SK-N-SH (cell line): Measurements from ENCODE around the gene TPRG1L. TPM values are rescaled to one million over a fixed set of nuclear protein-coding genes. Genes with fewer than 3 reads are reported as not detected.

ENCODE experiments used
- CTCF ChIA-PET: fragments of 300-600, 350-600 bp; formaldehyde crosslinking; extraction: SDS; loops from one replicate; lab custom pipeline; 2021; lab: Yijun Ruan, JAX
- POLR2A ChIA-PET: fragments of 350-600 bp; sonication (Branson Sonifier 250); formaldehyde crosslinking; extraction: SDS; loops from one replicate; lab custom pipeline; 2020; ENCODE audit warnings: antibody characterized with exemption, inconsistent platforms; lab: Yijun Ruan, JAX
- DNase-seq: peaks from one replicate; pipeline ENCODE4 v3.0.0; 2012
- H2AFZ ChIP-seq: fragments of 200-600 bp; sonication (generic); 2 replicates; pipeline ENCODE4 v1.8.1; 2016; ENCODE audit warnings: antibody characterized with exemption, mild to moderate bottlenecking, low read depth
- H3F3A ChIP-seq: fragments of 200-600 bp; sonication (generic); replicated peaks from 2 replicates; pipeline ENCODE3; 2016; ENCODE audit warnings: antibody characterized with exemption, mild to moderate bottlenecking; ENCODE audit not compliant: insufficient read depth
- H3K27ac ChIP-seq, 2 experiments: fragments of 200-500 bp in 1 of 2; fragments of 200-600 bp in 1 of 2; sonication (Bioruptor generic) in 1 of 2; sonication (generic), shearing (Covaris generic) in 1 of 2; 2 replicates each; pipeline versions ENCODE4 v1.5.1 to v1.6.1; 2014 to 2016; ENCODE audit warnings: low read depth in 2 of 2, inconsistent platforms in 1 of 2, low read length in 1 of 2, mild to moderate bottlenecking in 1 of 2, mixed read lengths in 1 of 2
- H3K27me3 ChIP-seq: fragments of 200-600 bp; sonication (generic), shearing (Covaris generic); 2 replicates; pipeline ENCODE4 v1.6.1; 2016; ENCODE audit warnings: mixed run types; ENCODE audit not compliant: insufficient read depth
- H3K36me3 ChIP-seq, 2 experiments: fragments of 200-500 bp in 1 of 2; fragments of 200-600 bp in 1 of 2; sonication (Bioruptor generic) in 1 of 2; sonication (generic) in 1 of 2; replicated peaks in 1 of 2; 2 replicates each; pipeline versions ENCODE3 to v1.5.1; 2014 to 2016; ENCODE audit warnings: low read length in 1 of 2, mild to moderate bottlenecking in 1 of 2; ENCODE audit not compliant: insufficient read depth in 2 of 2, control insufficient read depth in 1 of 2
- H3K4me1 ChIP-seq, 2 experiments: fragments of 200-500 bp in 1 of 2; fragments of 200-600 bp in 1 of 2; sonication (Bioruptor generic) in 1 of 2; sonication (generic), shearing (Covaris generic) in 1 of 2; 2 replicates each; pipeline versions ENCODE4 v1.5.1 to v1.6.1; 2014 to 2016; ENCODE audit warnings: low read depth in 1 of 2, low read length in 1 of 2, mixed run types in 1 of 2; ENCODE audit not compliant: insufficient read depth in 2 of 2, control insufficient read depth in 1 of 2
- H3K4me2 ChIP-seq: fragments of 200-600 bp; sonication (generic), shearing (Covaris generic); 2 replicates; pipeline ENCODE4 v1.6.1; 2017; ENCODE audit warnings: mixed run types
- H3K4me3 ChIP-seq, 2 experiments: fragments of 200-500 bp in 1 of 2; fragments of 200-600 bp in 1 of 2; sonication (Bioruptor generic) in 1 of 2; sonication (generic), shearing (Covaris generic) in 1 of 2; 2 replicates each; pipeline versions ENCODE4 v1.5.1 to v1.8.1; 2014 to 2016; ENCODE audit warnings: low read depth in 2 of 2, inconsistent platforms in 1 of 2, low read length in 1 of 2, mild to moderate bottlenecking in 1 of 2, mixed read lengths in 1 of 2, moderate library complexity in 1 of 2
- H3K79me2 ChIP-seq: fragments of 200-600 bp; sonication (generic); 2 replicates; pipeline ENCODE4 v1.8.1; 2017; ENCODE audit warnings: mild to moderate bottlenecking; ENCODE audit not compliant: insufficient read depth
- H3K9ac ChIP-seq: fragments of 200-600 bp; sonication (generic); 2 replicates; pipeline ENCODE4 v1.6.1; 2017; ENCODE audit warnings: mixed run types
- H3K9me2 ChIP-seq: fragments of 200-600 bp; sonication (generic); 2 replicates; pipeline ENCODE4 v1.6.1; 2017; ENCODE audit warnings: mixed run types
- H3K9me3 ChIP-seq: fragments of 200-600 bp; sonication (generic); 2 replicates; pipeline ENCODE4 v1.6.1; 2017; ENCODE audit warnings: mixed run types, mild to moderate bottlenecking, moderate library complexity
- H4K20me1 ChIP-seq: fragments of 200-600 bp; sonication (generic); 2 replicates; pipeline ENCODE4 v1.6.1; 2017; ENCODE audit warnings: mild to moderate bottlenecking, mixed run types; ENCODE audit not compliant: insufficient read depth
- CHD2 ChIP-seq: fragments of 150-350 bp; IDR thresholded peaks from 2 replicates; pipeline ENCODE4 v1.6.1; 2018; ENCODE audit warnings: low read length; ENCODE audit not compliant: partially characterized antibody
- ELF1 ChIP-seq: IDR thresholded peaks from 2 replicates; pipeline ENCODE4 v1.4.0; 2012
- FOSL2 ChIP-seq: IDR thresholded peaks from 2 replicates; pipeline ENCODE4 v1.4.0; 2012; ENCODE audit warnings: low read depth, mild to moderate bottlenecking, moderate library complexity, borderline replicate concordance
- FOXJ3 ChIP-seq: sonication (generic); formaldehyde crosslinking; IDR thresholded peaks from 2 replicates; pipeline ENCODE4 v1.5.1; 2020; ENCODE audit warnings: mild to moderate bottlenecking, missing genetic modification reagents
- FOXM1 ChIP-seq: IDR thresholded peaks from 2 replicates; pipeline ENCODE4 v1.4.0; 2012; ENCODE audit warnings: low read depth, mild to moderate bottlenecking
- GATA2 ChIP-seq: sonication (generic); formaldehyde crosslinking; IDR thresholded peaks from 2 replicates; pipeline ENCODE4 v1.5.0; 2020; ENCODE audit warnings: mild to moderate bottlenecking, missing genetic modification reagents
- JUND ChIP-seq: IDR thresholded peaks from 2 replicates; pipeline ENCODE4 v1.4.0; 2012
- MEF2A ChIP-seq: IDR thresholded peaks from 2 replicates; pipeline ENCODE4 v1.4.0; 2012; ENCODE audit warnings: low read depth, borderline replicate concordance
- MXI1 ChIP-seq: IDR thresholded peaks from 2 replicates; pipeline ENCODE4 v1.6.1; 2012; ENCODE audit warnings: mild to moderate bottlenecking, low read depth, low read length, improper control_type of control experiment
- NRF1 ChIP-seq: IDR thresholded peaks from 2 replicates; pipeline ENCODE4 v1.6.1; 2012; ENCODE audit warnings: low read depth, mild to moderate bottlenecking, low read length
- POLR2AphosphoS5 ChIP-seq: IDR thresholded peaks from 2 replicates; pipeline ENCODE4 v1.6.1; 2012; ENCODE audit warnings: low read depth, low read length
- RCOR1 ChIP-seq: fragments of 150-350 bp; IDR thresholded peaks from 2 replicates; pipeline ENCODE4 v1.6.1; 2017; ENCODE audit warnings: antibody characterized with exemption, low read length
- RFX5 ChIP-seq: IDR thresholded peaks from 2 replicates; pipeline ENCODE4 v1.6.1; 2012; ENCODE audit warnings: mild to moderate bottlenecking, improper control_type of control experiment, low read length
- RXRA ChIP-seq: IDR thresholded peaks from 2 replicates; pipeline ENCODE4 v1.4.0; 2012; ENCODE audit warnings: low read depth, mild to moderate bottlenecking, borderline replicate concordance
- SIN3A ChIP-seq: IDR thresholded peaks from 2 replicates; pipeline ENCODE4 v1.6.1; 2012; ENCODE audit warnings: low read depth, mild to moderate bottlenecking, low read length, moderate library complexity, borderline replicate concordance
- TAF1 ChIP-seq: IDR thresholded peaks from 2 replicates; pipeline ENCODE4 v1.6.1; 2012; ENCODE audit warnings: low read depth, mild to moderate bottlenecking, low read length, moderate library complexity, borderline replicate concordance
- TEAD4 ChIP-seq: IDR thresholded peaks from 2 replicates; pipeline ENCODE4 v1.4.0; 2012; ENCODE audit warnings: mild to moderate bottlenecking, borderline replicate concordance; ENCODE audit not compliant: insufficient read depth
- YY1 ChIP-seq: IDR thresholded peaks from 2 replicates; pipeline ENCODE4 v1.4.0; 2012; ENCODE audit warnings: low read depth, mild to moderate bottlenecking
- WGBS: methylation state at CpG from one replicate; pipeline ENCODE4 v1.1.6; 2017; ENCODE audit warnings: low lambda C conversion rate; 5-methylcytosine and 5-hydroxymethylcytosine counted together
- polyA plus RNA-seq, 3 experiments: library from polyadenylated mRNA; depleted of rRNA; stranded (reverse); fragments of >200 nt; gene quantifications; 2 replicates each; pipeline ENCODE4 v1.2.3, GENCODE V29; 2012
- TF ChIP-seq, protein P1 (sequence below): fragments of 150-350 bp; IDR thresholded peaks from 2 replicates; pipeline ENCODE4 v1.6.1; 2017; ENCODE audit warnings: antibody characterized with exemption, low read length, low read depth, borderline replicate concordance
- TF ChIP-seq, protein P2 (sequence below): IDR thresholded peaks from 2 replicates; pipeline ENCODE4 v1.4.0; 2012; ENCODE audit warnings: low read depth, borderline replicate concordance
- TF ChIP-seq, protein P3 (sequence below): IDR thresholded peaks from 2 replicates; pipeline ENCODE4 v1.4.0; 2012; ENCODE audit warnings: low read depth, borderline replicate concordance
- TF ChIP-seq, protein P4 (sequence below): IDR thresholded peaks from 2 replicates; pipeline ENCODE4 v1.4.0; 2012; ENCODE audit warnings: low read depth

The TPRG1L gene
- polyA plus RNA-seq, 1 of the 3 experiments (the other 2 are of a cell fraction), result 25.9 TPM

DNA sequence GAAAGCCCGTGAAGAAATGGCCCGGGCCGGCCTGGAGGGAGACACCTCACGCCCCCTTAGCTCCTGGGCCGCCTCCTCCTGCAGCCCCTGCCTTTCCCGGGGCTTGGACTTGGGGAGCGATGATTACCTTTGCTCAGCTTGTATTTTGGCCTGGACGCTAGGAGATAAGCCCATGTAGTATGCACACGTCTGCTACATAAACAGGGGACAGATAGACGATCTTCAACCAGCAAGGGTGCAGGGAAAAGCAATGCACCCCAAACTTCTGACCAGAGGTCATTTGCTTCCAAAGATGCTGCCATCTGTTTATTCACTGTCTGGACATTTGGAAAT, 28.4 kb downstream of the TPRG1L start:
- WGBS, result 77% methylated on average over 8 of the region's 10 CpGs
- Histone ChIP-seq H3K4me1 (peaks cover 0 to 11% of the 10 kb centered on the region in 2 experiments; a peak in 2 of 4 replicates), H3K27ac (no peak overlapping the region), H3K9ac (no peak overlapping the region), H3K79me2 (peaks cover 15% of the 10 kb centered on the region), H3K9me2 (no peaks in the 10 kb centered on the region), H3K4me3 (peak overlapping the region in 1 of 2 experiments; percentile 41; a peak in 2 of 4 replicates), H3K36me3 (peaks cover 0 to 5% of the 10 kb centered on the region in 2 experiments), H3K27me3 (peaks cover 4% of the 10 kb centered on the region; the same call in 1 of the 2 replicates), H4K20me1 (no peaks in the 10 kb centered on the region), H3F3A (no peaks in the 10 kb centered on the region), H3K9me3 (no peaks in the 10 kb centered on the region), H3K4me2 (no peak overlapping the region), H2AFZ (no peak overlapping the region)
- CTCF ChIA-PET, result interaction anchor here (1.0 to 2.4 kb wide), 10 partner anchors 9 to 200 kb away, joined by 3 to 10 read pairs (median 6); no protein-coding TSS in a partner anchor
- no peak for DNase-seq
- POLR2A ChIA-PET, result interaction anchor here (0.6 to 1.5 kb wide), 2 partner anchors 11 to 25 kb away, joined by 3 to 4 read pairs; no protein-coding TSS in a partner anchor
- no peak for TF ChIP-seq CHD2
- TF ChIP-seq, protein P1, sequence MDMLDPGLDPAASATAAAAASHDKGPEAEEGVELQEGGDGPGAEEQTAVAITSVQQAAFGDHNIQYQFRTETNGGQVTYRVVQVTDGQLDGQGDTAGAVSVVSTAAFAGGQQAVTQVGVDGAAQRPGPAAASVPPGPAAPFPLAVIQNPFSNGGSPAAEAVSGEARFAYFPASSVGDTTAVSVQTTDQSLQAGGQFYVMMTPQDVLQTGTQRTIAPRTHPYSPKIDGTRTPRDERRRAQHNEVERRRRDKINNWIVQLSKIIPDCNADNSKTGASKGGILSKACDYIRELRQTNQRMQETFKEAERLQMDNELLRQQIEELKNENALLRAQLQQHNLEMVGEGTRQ, result no peak
- no peak for TF ChIP-seq FOSL2
- TF ChIP-seq SIN3A, result no peak
- TF ChIP-seq NRF1, result no peak
- no peak for TF ChIP-seq RCOR1
- TF ChIP-seq RXRA, result no peak
- no peak for TF ChIP-seq JUND
- TF ChIP-seq, protein P2, sequence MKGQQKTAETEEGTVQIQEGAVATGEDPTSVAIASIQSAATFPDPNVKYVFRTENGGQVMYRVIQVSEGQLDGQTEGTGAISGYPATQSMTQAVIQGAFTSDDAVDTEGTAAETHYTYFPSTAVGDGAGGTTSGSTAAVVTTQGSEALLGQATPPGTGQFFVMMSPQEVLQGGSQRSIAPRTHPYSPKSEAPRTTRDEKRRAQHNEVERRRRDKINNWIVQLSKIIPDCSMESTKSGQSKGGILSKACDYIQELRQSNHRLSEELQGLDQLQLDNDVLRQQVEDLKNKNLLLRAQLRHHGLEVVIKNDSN, result no peak
- no peak for TF ChIP-seq MEF2A
- TF ChIP-seq GATA2, result no peak
- TF ChIP-seq FOXM1, result no peak
- TF ChIP-seq TEAD4, result no peak
- TF ChIP-seq POLR2AphosphoS5, result no peak

DNA sequence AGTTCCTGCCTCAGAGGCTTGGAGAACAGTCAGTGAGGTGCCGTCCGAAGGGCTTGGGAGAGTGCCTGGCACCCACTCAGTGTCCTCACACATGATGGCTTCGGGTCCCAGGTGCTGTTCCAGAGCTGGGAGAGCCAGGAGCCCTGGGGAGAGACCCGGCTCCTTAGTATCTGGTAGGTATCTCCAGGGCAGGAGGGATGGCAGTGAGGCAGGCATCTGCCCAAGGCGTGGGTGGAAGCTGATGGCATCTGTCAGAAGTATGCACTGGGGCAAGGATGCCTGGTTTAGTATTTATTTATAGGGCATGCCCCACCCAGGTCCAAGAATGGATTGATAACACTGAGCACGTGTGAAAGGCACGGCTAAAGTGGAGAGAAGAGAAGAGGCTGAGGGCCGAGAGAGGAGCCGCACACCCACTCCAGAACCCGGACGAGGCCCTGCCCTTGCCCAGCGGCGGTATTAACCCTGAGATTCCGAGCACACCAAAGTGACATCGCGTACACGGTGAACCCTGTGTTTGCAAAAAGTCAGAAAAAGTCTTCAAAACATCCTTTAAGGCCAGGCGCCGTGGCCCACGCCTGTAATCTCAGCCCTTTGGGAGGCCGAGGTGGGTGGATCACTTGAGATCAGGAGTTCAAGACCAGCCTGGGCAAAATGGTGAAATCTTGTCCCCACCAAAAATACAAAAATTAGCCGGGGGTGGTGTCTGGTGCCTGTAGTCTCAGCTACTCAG, 29.9 kb downstream of the TPRG1L start:
- H3K9me3 ChIP-seq, result no peaks in the 10 kb centered on the region
- H3F3A ChIP-seq, result no peaks in the 10 kb centered on the region
- POLR2A ChIA-PET, result interaction anchor here (1.1 kb wide), 1 partner anchor 65 kb away, joined by 3 read pairs; no protein-coding TSS in a partner anchor
- no peak for TF ChIP-seq RXRA
- no peak for TF ChIP-seq FOXJ3 (CRISPR knock-in tag)
- no peak for TF ChIP-seq MXI1
- no peak for TF ChIP-seq YY1
- TF ChIP-seq CHD2, result no peak
- TF ChIP-seq, protein P3, sequence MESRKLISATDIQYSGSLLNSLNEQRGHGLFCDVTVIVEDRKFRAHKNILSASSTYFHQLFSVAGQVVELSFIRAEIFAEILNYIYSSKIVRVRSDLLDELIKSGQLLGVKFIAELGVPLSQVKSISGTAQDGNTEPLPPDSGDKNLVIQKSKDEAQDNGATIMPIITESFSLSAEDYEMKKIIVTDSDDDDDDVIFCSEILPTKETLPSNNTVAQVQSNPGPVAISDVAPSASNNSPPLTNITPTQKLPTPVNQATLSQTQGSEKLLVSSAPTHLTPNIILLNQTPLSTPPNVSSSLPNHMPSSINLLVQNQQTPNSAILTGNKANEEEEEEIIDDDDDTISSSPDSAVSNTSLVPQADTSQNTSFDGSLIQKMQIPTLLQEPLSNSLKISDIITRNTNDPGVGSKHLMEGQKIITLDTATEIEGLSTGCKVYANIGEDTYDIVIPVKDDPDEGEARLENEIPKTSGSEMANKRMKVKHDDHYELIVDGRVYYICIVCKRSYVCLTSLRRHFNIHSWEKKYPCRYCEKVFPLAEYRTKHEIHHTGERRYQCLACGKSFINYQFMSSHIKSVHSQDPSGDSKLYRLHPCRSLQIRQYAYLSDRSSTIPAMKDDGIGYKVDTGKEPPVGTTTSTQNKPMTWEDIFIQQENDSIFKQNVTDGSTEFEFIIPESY, result no peak
- TF ChIP-seq, protein P4, sequence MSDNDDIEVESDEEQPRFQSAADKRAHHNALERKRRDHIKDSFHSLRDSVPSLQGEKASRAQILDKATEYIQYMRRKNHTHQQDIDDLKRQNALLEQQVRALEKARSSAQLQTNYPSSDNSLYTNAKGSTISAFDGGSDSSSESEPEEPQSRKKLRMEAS, result no peak
- no peak for TF ChIP-seq TAF1
- TF ChIP-seq, protein P1, result no peak
- TF ChIP-seq RFX5, result no peak
- no peak for TF ChIP-seq MEF2A
- no peak for TF ChIP-seq ELF1
- no peaks in the 10 kb centered on the region for H4K20me1 ChIP-seq
- no peak overlapping the region for H3K9ac ChIP-seq
- DNase-seq, result no peak
- no peaks in the 10 kb centered on the region for H3K36me3 ChIP-seq
- CTCF ChIA-PET, result interaction anchor here (1.2 to 2.4 kb wide), 4 partner anchors 41 to 73 kb away, joined by 3 to 9 read pairs (median 4); no protein-coding TSS in a partner anchor
- no peak overlapping the region for H3K4me3 ChIP-seq
- H3K27me3 ChIP-seq, result peaks cover 4% of the 10 kb centered on the region; the same call in 1 of the 2 replicates
- WGBS, result 84% methylated on average over 20 of the region's 22 CpGs
- H2AFZ ChIP-seq, result no peak overlapping the region
- H3K4me2 ChIP-seq, result no peak overlapping the region
- H3K27ac ChIP-seq, result no peak overlapping the region
- peaks cover 0 to 2% of the 10 kb centered on the region in 2 experiments; a peak in 1 of 4 replicates for H3K4me1 ChIP-seq
- H3K79me2 ChIP-seq, result peaks cover under 1% of the 10 kb centered on the region; the same call in 1 of the 2 replicates
- H3K9me2 ChIP-seq, result no peaks in the 10 kb centered on the region
